Transverse colon (tissue), 4 donors: ENCODE results near the gene PAFAH2.

Source experiments
- EP300 ChIP-seq: sonication (generic); formaldehyde crosslinking; IDR thresholded peaks from one replicate; pipeline ENCODE4 v1.6.1; 2017; ENCODE audit warnings: antibody characterized with exemption, low read depth
- POLR2A ChIP-seq: fragments of 450-650 bp; IDR thresholded peaks from one replicate; pipeline ENCODE4 v1.6.1; 2016; ENCODE audit warnings: antibody characterized with exemption, mild to moderate bottlenecking, moderate library complexity
- POLR2AphosphoS5 ChIP-seq, 3 donors: sonication (generic); formaldehyde crosslinking; IDR thresholded peaks; one replicate each; pipeline ENCODE4 v1.6.1; 2016; ENCODE audit warnings: antibody characterized with exemption in 3 of 3
- TF ChIP-seq, protein P1 (sequence below), 5 experiments: fragments of 200-600 bp in 3 of 5; fragments of 450-650 bp in 2 of 5; sonication (generic) in 3 of 5; IDR thresholded peaks; 1 replicate in 2 of 5; 2 replicates in 3 of 5; pipeline ENCODE4 v1.5.1; 2016 to 2017; ENCODE audit warnings: antibody characterized with exemption in 5 of 5, inconsistent platforms in 3 of 5, mild to moderate bottlenecking in 2 of 5, moderate library complexity in 1 of 5

- TF ChIP-seq, protein P1, sequence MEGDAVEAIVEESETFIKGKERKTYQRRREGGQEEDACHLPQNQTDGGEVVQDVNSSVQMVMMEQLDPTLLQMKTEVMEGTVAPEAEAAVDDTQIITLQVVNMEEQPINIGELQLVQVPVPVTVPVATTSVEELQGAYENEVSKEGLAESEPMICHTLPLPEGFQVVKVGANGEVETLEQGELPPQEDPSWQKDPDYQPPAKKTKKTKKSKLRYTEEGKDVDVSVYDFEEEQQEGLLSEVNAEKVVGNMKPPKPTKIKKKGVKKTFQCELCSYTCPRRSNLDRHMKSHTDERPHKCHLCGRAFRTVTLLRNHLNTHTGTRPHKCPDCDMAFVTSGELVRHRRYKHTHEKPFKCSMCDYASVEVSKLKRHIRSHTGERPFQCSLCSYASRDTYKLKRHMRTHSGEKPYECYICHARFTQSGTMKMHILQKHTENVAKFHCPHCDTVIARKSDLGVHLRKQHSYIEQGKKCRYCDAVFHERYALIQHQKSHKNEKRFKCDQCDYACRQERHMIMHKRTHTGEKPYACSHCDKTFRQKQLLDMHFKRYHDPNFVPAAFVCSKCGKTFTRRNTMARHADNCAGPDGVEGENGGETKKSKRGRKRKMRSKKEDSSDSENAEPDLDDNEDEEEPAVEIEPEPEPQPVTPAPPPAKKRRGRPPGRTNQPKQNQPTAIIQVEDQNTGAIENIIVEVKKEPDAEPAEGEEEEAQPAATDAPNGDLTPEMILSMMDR (IDR thresholded peaks at IDR 0.05): no peak
- TF ChIP-seq POLR2A (no peak), POLR2AphosphoS5 (IDR thresholded peaks at IDR 0.05) (no peak), EP300 (no peak)
Observed at GRCh38 chr1:25947027-25947426, 50.8 kb downstream of the PAFAH2 start.
